SK-N-SH (cell line): ENCODE measurements around the gene PARP2. TPM values are rescaled to one million over a fixed set of nuclear protein-coding genes. Genes with fewer than 3 reads are reported as not detected.
A peak's percentile ranks its signal among the peaks of the same experiment; 100 is the strongest.

Experiments used
- CTCF ChIA-PET: fragments of 300-600, 350-600 bp; formaldehyde crosslinking; extraction: SDS; loops from one replicate; lab custom pipeline; 2021; lab: Yijun Ruan, JAX
- POLR2A ChIA-PET: fragments of 350-600 bp; sonication (Branson Sonifier 250); formaldehyde crosslinking; extraction: SDS; loops from one replicate; lab custom pipeline; 2020; ENCODE audit warnings: antibody characterized with exemption, inconsistent platforms; lab: Yijun Ruan, JAX
- DNase-seq: peaks from one replicate; pipeline ENCODE4 v3.0.0; 2012
- H2AFZ ChIP-seq: fragments of 200-600 bp; sonication (generic); 2 replicates; pipeline ENCODE4 v1.8.1; 2016; ENCODE audit warnings: antibody characterized with exemption, mild to moderate bottlenecking, low read depth
- H3F3A ChIP-seq: fragments of 200-600 bp; sonication (generic); replicated peaks from 2 replicates; pipeline ENCODE3; 2016; ENCODE audit warnings: antibody characterized with exemption, mild to moderate bottlenecking; ENCODE audit not compliant: insufficient read depth
- H3K27ac ChIP-seq, 2 experiments: fragments of 200-500 bp in 1 of 2; fragments of 200-600 bp in 1 of 2; sonication (Bioruptor generic) in 1 of 2; sonication (generic), shearing (Covaris generic) in 1 of 2; 2 replicates each; pipeline versions ENCODE4 v1.5.1 to v1.6.1; 2014 to 2016; ENCODE audit warnings: low read depth in 2 of 2, inconsistent platforms in 1 of 2, low read length in 1 of 2, mild to moderate bottlenecking in 1 of 2, mixed read lengths in 1 of 2
- H3K27me3 ChIP-seq: fragments of 200-600 bp; sonication (generic), shearing (Covaris generic); 2 replicates; pipeline ENCODE4 v1.6.1; 2016; ENCODE audit warnings: mixed run types; ENCODE audit not compliant: insufficient read depth
- H3K36me3 ChIP-seq, 2 experiments: fragments of 200-500 bp in 1 of 2; fragments of 200-600 bp in 1 of 2; sonication (Bioruptor generic) in 1 of 2; sonication (generic) in 1 of 2; replicated peaks in 1 of 2; 2 replicates each; pipeline versions ENCODE3 to v1.5.1; 2014 to 2016; ENCODE audit warnings: low read length in 1 of 2, mild to moderate bottlenecking in 1 of 2; ENCODE audit not compliant: insufficient read depth in 2 of 2, control insufficient read depth in 1 of 2
- H3K4me1 ChIP-seq, 2 experiments: fragments of 200-500 bp in 1 of 2; fragments of 200-600 bp in 1 of 2; sonication (Bioruptor generic) in 1 of 2; sonication (generic), shearing (Covaris generic) in 1 of 2; 2 replicates each; pipeline versions ENCODE4 v1.5.1 to v1.6.1; 2014 to 2016; ENCODE audit warnings: low read depth in 1 of 2, low read length in 1 of 2, mixed run types in 1 of 2; ENCODE audit not compliant: insufficient read depth in 2 of 2, control insufficient read depth in 1 of 2
- H3K4me2 ChIP-seq: fragments of 200-600 bp; sonication (generic), shearing (Covaris generic); 2 replicates; pipeline ENCODE4 v1.6.1; 2017; ENCODE audit warnings: mixed run types
- H3K4me3 ChIP-seq, 2 experiments: fragments of 200-500 bp in 1 of 2; fragments of 200-600 bp in 1 of 2; sonication (Bioruptor generic) in 1 of 2; sonication (generic), shearing (Covaris generic) in 1 of 2; 2 replicates each; pipeline versions ENCODE4 v1.5.1 to v1.8.1; 2014 to 2016; ENCODE audit warnings: low read depth in 2 of 2, inconsistent platforms in 1 of 2, low read length in 1 of 2, mild to moderate bottlenecking in 1 of 2, mixed read lengths in 1 of 2, moderate library complexity in 1 of 2
- H3K79me2 ChIP-seq: fragments of 200-600 bp; sonication (generic); 2 replicates; pipeline ENCODE4 v1.8.1; 2017; ENCODE audit warnings: mild to moderate bottlenecking; ENCODE audit not compliant: insufficient read depth
- H3K9ac ChIP-seq: fragments of 200-600 bp; sonication (generic); 2 replicates; pipeline ENCODE4 v1.6.1; 2017; ENCODE audit warnings: mixed run types
- H3K9me2 ChIP-seq: fragments of 200-600 bp; sonication (generic); 2 replicates; pipeline ENCODE4 v1.6.1; 2017; ENCODE audit warnings: mixed run types
- H3K9me3 ChIP-seq: fragments of 200-600 bp; sonication (generic); 2 replicates; pipeline ENCODE4 v1.6.1; 2017; ENCODE audit warnings: mixed run types, mild to moderate bottlenecking, moderate library complexity
- H4K20me1 ChIP-seq: fragments of 200-600 bp; sonication (generic); 2 replicates; pipeline ENCODE4 v1.6.1; 2017; ENCODE audit warnings: mild to moderate bottlenecking, mixed run types; ENCODE audit not compliant: insufficient read depth
- CHD2 ChIP-seq: fragments of 150-350 bp; IDR thresholded peaks from 2 replicates; pipeline ENCODE4 v1.6.1; 2018; ENCODE audit warnings: low read length; ENCODE audit not compliant: partially characterized antibody
- ELF1 ChIP-seq: IDR thresholded peaks from 2 replicates; pipeline ENCODE4 v1.4.0; 2012
- EP300 ChIP-seq, 2 experiments: IDR thresholded peaks; 2 replicates each; pipeline versions ENCODE4 v1.4.0 to v1.6.1; 2012; ENCODE audit warnings: borderline replicate concordance in 1 of 2, low read depth in 1 of 2, low read length in 1 of 2
- FOSL2 ChIP-seq: IDR thresholded peaks from 2 replicates; pipeline ENCODE4 v1.4.0; 2012; ENCODE audit warnings: low read depth, mild to moderate bottlenecking, moderate library complexity, borderline replicate concordance
- FOXM1 ChIP-seq: IDR thresholded peaks from 2 replicates; pipeline ENCODE4 v1.4.0; 2012; ENCODE audit warnings: low read depth, mild to moderate bottlenecking
- GABPA ChIP-seq: IDR thresholded peaks from 2 replicates; pipeline ENCODE4 v1.4.0; 2012; ENCODE audit warnings: low read depth, mild to moderate bottlenecking
- GATA2 ChIP-seq: sonication (generic); formaldehyde crosslinking; IDR thresholded peaks from 2 replicates; pipeline ENCODE4 v1.5.0; 2020; ENCODE audit warnings: mild to moderate bottlenecking, missing genetic modification reagents
- MAX ChIP-seq: IDR thresholded peaks from 2 replicates; pipeline ENCODE4 v1.4.0; 2012; ENCODE audit warnings: low read depth
- MXI1 ChIP-seq: IDR thresholded peaks from 2 replicates; pipeline ENCODE4 v1.6.1; 2012; ENCODE audit warnings: mild to moderate bottlenecking, low read depth, low read length, improper control_type of control experiment
- POLR2AphosphoS5 ChIP-seq: IDR thresholded peaks from 2 replicates; pipeline ENCODE4 v1.6.1; 2012; ENCODE audit warnings: low read depth, low read length
- RCOR1 ChIP-seq: fragments of 150-350 bp; IDR thresholded peaks from 2 replicates; pipeline ENCODE4 v1.6.1; 2017; ENCODE audit warnings: antibody characterized with exemption, low read length
- RFX5 ChIP-seq: IDR thresholded peaks from 2 replicates; pipeline ENCODE4 v1.6.1; 2012; ENCODE audit warnings: mild to moderate bottlenecking, improper control_type of control experiment, low read length
- RXRA ChIP-seq: IDR thresholded peaks from 2 replicates; pipeline ENCODE4 v1.4.0; 2012; ENCODE audit warnings: low read depth, mild to moderate bottlenecking, borderline replicate concordance
- SIN3A ChIP-seq: IDR thresholded peaks from 2 replicates; pipeline ENCODE4 v1.6.1; 2012; ENCODE audit warnings: low read depth, mild to moderate bottlenecking, low read length, moderate library complexity, borderline replicate concordance
- SMC3 ChIP-seq: IDR thresholded peaks from 2 replicates; pipeline ENCODE4 v1.6.1; 2012; ENCODE audit warnings: low read depth, low read length, improper control_type of control experiment
- TAF1 ChIP-seq: IDR thresholded peaks from 2 replicates; pipeline ENCODE4 v1.6.1; 2012; ENCODE audit warnings: low read depth, mild to moderate bottlenecking, low read length, moderate library complexity, borderline replicate concordance
- TCF12 ChIP-seq: IDR thresholded peaks from 2 replicates; pipeline ENCODE4 v1.4.0; 2012
- USF2 ChIP-seq: fragments of 150-350 bp; IDR thresholded peaks from 2 replicates; pipeline ENCODE4 v1.6.1; 2017; ENCODE audit warnings: antibody characterized with exemption, low read length, low read depth, borderline replicate concordance
- YY1 ChIP-seq: IDR thresholded peaks from 2 replicates; pipeline ENCODE4 v1.4.0; 2012; ENCODE audit warnings: low read depth, mild to moderate bottlenecking
- WGBS: methylation state at CpG from one replicate; pipeline ENCODE4 v1.1.6; 2017; ENCODE audit warnings: low lambda C conversion rate; 5-methylcytosine and 5-hydroxymethylcytosine counted together
- polyA plus RNA-seq, 3 experiments: library from polyadenylated mRNA; depleted of rRNA; stranded (reverse); fragments of >200 nt; gene quantifications; 2 replicates each; pipeline ENCODE4 v1.2.3, GENCODE V29; 2012
- TF ChIP-seq, protein P1 (sequence below): IDR thresholded peaks from 2 replicates; pipeline ENCODE4 v1.4.0; 2012; ENCODE audit warnings: low read depth, borderline replicate concordance
- TF ChIP-seq, protein P2 (sequence below): fragments of 200-600 bp; sonication (generic); IDR thresholded peaks from 2 replicates; pipeline ENCODE4 v1.6.1; 2017; ENCODE audit warnings: antibody characterized with exemption, mild to moderate bottlenecking, moderate library complexity
- TF ChIP-seq, protein P3 (sequence below): IDR thresholded peaks from 2 replicates; pipeline ENCODE4; 2012

PARP2 gene
- polyA plus RNA-seq, 1 of the 3 experiments (the other 2 are of a cell fraction), result 23.3 TPM

- no peaks in the 10 kb centered on the region for H3K9me3 ChIP-seq
- H3K27me3 ChIP-seq, result no peaks in the 10 kb centered on the region
- peak; percentile 40; the same call in 1 of the 2 replicates for TF ChIP-seq SIN3A
- no peak for TF ChIP-seq RXRA
- peak; percentile 44 for TF ChIP-seq CHD2
- TF ChIP-seq, protein P1, sequence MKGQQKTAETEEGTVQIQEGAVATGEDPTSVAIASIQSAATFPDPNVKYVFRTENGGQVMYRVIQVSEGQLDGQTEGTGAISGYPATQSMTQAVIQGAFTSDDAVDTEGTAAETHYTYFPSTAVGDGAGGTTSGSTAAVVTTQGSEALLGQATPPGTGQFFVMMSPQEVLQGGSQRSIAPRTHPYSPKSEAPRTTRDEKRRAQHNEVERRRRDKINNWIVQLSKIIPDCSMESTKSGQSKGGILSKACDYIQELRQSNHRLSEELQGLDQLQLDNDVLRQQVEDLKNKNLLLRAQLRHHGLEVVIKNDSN, result no peak
- no peak for TF ChIP-seq USF2
- peak; percentile 95 for TF ChIP-seq MAX
- TF ChIP-seq RFX5, result no peak
- peak; percentile 68 for TF ChIP-seq GABPA
- TF ChIP-seq MXI1, result peak; percentile 99
- peak; percentile 12; the same call in 1 of the 2 replicates for TF ChIP-seq TCF12
- TF ChIP-seq FOSL2, result no peak
- TF ChIP-seq FOXM1, result no peak
- TF ChIP-seq, protein P2, sequence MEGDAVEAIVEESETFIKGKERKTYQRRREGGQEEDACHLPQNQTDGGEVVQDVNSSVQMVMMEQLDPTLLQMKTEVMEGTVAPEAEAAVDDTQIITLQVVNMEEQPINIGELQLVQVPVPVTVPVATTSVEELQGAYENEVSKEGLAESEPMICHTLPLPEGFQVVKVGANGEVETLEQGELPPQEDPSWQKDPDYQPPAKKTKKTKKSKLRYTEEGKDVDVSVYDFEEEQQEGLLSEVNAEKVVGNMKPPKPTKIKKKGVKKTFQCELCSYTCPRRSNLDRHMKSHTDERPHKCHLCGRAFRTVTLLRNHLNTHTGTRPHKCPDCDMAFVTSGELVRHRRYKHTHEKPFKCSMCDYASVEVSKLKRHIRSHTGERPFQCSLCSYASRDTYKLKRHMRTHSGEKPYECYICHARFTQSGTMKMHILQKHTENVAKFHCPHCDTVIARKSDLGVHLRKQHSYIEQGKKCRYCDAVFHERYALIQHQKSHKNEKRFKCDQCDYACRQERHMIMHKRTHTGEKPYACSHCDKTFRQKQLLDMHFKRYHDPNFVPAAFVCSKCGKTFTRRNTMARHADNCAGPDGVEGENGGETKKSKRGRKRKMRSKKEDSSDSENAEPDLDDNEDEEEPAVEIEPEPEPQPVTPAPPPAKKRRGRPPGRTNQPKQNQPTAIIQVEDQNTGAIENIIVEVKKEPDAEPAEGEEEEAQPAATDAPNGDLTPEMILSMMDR, result no peak
- TF ChIP-seq RCOR1, result peak; percentile 20
- TF ChIP-seq YY1, result no peak
- TF ChIP-seq POLR2AphosphoS5, result peak; percentile 82; the same call in 1 of the 2 replicates
- TF ChIP-seq SMC3, result no peak
- TF ChIP-seq TAF1, result 0 out of 2 replicates have a peak, but pooled peaks have one; percentile 32
- no peak for TF ChIP-seq GATA2
- peak; percentile 74 for TF ChIP-seq ELF1
- no peak for TF ChIP-seq EP300 (IDR thresholded peaks at IDR 0.05; ENCODE audit: borderline replicate concordance in 1 of 2, low read depth in 1 of 2, low read length in 1 of 2)
- TF ChIP-seq, protein P3, sequence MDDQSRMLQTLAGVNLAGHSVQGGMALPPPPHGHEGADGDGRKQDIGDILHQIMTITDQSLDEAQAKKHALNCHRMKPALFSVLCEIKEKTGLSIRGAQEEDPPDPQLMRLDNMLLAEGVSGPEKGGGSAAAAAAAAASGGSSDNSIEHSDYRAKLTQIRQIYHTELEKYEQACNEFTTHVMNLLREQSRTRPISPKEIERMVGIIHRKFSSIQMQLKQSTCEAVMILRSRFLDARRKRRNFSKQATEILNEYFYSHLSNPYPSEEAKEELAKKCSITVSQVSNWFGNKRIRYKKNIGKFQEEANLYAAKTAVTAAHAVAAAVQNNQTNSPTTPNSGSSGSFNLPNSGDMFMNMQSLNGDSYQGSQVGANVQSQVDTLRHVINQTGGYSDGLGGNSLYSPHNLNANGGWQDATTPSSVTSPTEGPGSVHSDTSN, result no peak
- H3K9me2 ChIP-seq, result no peaks in the 10 kb centered on the region
- peaks cover 48% of the 10 kb centered on the region for H3K79me2 ChIP-seq
- peak within 1 kb of the TSS; percentile 91 for H2AFZ ChIP-seq
- H3F3A ChIP-seq, result peaks cover 19% of the 10 kb centered on the region
- H3K4me1 ChIP-seq, result peaks cover 0 to 5% of the 10 kb centered on the region in 2 experiments; a peak in 2 of 4 replicates
- H3K9ac ChIP-seq, result peak within 1 kb of the TSS; percentile 79
- under 1% methylated on average over 19 of the region's 19 CpGs for WGBS
- H3K27ac ChIP-seq, result peak within 1 kb of the TSS; percentile 80 to 89
- H3K4me3 ChIP-seq, result peak within 1 kb of the TSS; percentile 86 to 88
- H3K4me2 ChIP-seq, result peak within 1 kb of the TSS; percentile 95
- ChIA-PET CTCF (interaction anchor here (0.7 to 2.2 kb wide), 4 partner anchors 9 to 277 kb away, joined by 4 to 12 read pairs (median 6); partner anchors contain the start of gene PARP2), POLR2A (interaction anchor here (1.3 to 1.7 kb wide), 3 partner anchors 10 to 122 kb away, joined by 4 to 14 read pairs (median 6); partner anchors contain the start of genes APEX1, OSGEP and PARP2)
- no peaks in the 10 kb centered on the region for H4K20me1 ChIP-seq
- DNase-seq, result peak; percentile 79
- peaks cover 11 to 13% of the 10 kb centered on the region in 2 experiments for H3K36me3 ChIP-seq
These were observed 10.5 kb upstream of the PARP2 start, which contains the start of gene CCNB1IP1 for GRCh38 chr14:20332788-20333493. CCNB1IP1 (minus strand) TSS chr14:20333279; CDS start chr14:20316523, 16,756 bp downstream.
